ENCODE measurements around the gene STAMBPL1. TPM values are rescaled to one million over a fixed set of nuclear protein-coding genes. Genes with fewer than 3 reads are reported as not detected.

Gene STAMBPL1
- total RNA-seq, 1 donor from 2014 or later = 2.6 TPM

- no peak overlapping the region for H3K4me3 ChIP-seq (ENCODE audit: low read depth, low read length)
- no peak for FAIRE-seq
- H3K27me3 ChIP-seq (ENCODE audit: control insufficient read depth, insufficient read depth, low read length) = no peaks in the 10 kb centered on the region
- DNase-seq (ENCODE audit: low read depth) = no peak
- H3K36me3 ChIP-seq (ENCODE audit: control insufficient read depth, insufficient read depth, low read length) = no peaks in the 10 kb centered on the region
- TF ChIP-seq, protein P1, sequence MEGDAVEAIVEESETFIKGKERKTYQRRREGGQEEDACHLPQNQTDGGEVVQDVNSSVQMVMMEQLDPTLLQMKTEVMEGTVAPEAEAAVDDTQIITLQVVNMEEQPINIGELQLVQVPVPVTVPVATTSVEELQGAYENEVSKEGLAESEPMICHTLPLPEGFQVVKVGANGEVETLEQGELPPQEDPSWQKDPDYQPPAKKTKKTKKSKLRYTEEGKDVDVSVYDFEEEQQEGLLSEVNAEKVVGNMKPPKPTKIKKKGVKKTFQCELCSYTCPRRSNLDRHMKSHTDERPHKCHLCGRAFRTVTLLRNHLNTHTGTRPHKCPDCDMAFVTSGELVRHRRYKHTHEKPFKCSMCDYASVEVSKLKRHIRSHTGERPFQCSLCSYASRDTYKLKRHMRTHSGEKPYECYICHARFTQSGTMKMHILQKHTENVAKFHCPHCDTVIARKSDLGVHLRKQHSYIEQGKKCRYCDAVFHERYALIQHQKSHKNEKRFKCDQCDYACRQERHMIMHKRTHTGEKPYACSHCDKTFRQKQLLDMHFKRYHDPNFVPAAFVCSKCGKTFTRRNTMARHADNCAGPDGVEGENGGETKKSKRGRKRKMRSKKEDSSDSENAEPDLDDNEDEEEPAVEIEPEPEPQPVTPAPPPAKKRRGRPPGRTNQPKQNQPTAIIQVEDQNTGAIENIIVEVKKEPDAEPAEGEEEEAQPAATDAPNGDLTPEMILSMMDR (IDR thresholded peaks at IDR 0.05; ENCODE audit: insufficient read depth, low read length, severe bottlenecking) = no peak
Measured at GRCh38 chr10:88964869-88965415, 84.9 kb downstream of the STAMBPL1 start.

DNA sequence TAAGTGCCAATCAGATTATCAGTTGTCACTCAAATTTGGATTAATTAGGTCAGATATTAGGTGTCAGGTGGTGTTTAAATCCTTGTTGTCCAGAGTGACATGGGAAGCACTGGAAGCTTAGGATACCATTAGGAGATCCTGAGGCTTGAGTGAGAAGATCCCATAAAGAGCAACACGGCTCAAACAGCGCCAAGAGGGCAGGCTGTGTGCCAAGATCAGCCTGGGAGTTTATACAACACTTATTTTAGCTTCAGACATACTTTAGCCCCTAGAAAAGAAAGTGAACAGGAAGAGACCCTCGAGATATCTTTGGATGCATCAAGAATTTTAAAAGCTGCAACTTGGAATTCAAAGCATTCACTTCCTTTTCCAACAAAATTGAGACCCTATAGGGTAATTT, 86.8 kb downstream of the STAMBPL1 start:
- Histone ChIP-seq H3K4me3 (ENCODE audit: low read depth, low read length) (no peak overlapping the region), H3K36me3 (ENCODE audit: control insufficient read depth, insufficient read depth, low read length) (no peaks in the 10 kb centered on the region), H3K27me3 (ENCODE audit: control insufficient read depth, insufficient read depth, low read length) (no peaks in the 10 kb centered on the region)
- FAIRE-seq (no peak), DNase-seq (ENCODE audit: low read depth) (no peak)
- TF ChIP-seq, protein P1 (IDR thresholded peaks at IDR 0.05; ENCODE audit: insufficient read depth, low read length, severe bottlenecking) = no peak

DNA sequence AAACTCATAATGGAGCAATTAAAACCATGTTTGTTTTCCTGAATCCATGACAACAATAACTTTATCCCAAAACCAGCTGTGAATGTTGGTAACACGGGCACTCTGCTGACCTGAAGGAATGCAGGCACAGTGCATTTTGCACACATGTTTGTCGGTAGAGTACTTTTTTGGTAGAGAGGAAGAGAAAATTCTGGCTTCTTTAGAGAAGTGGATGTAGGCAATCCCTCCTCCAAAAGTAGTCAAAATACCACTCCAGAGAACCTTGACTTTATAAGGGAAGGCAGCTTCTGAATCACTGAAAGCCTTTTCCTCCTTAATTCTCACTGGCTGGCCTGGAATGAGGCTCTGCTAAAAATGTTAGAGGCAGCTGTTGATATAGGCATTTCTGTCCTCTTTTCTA, 88.3 kb downstream of the STAMBPL1 start:
- no peaks in the 10 kb centered on the region for H3K36me3 ChIP-seq (ENCODE audit: control insufficient read depth, insufficient read depth, low read length)
- no peak for DNase-seq (ENCODE audit: low read depth)
- H3K27me3 ChIP-seq (ENCODE audit: control insufficient read depth, insufficient read depth, low read length) = no peaks in the 10 kb centered on the region
- H3K4me3 ChIP-seq (ENCODE audit: low read depth, low read length) = no peak overlapping the region
- no peak for FAIRE-seq
- TF ChIP-seq, protein P1 (IDR thresholded peaks at IDR 0.05; ENCODE audit: insufficient read depth, low read length, severe bottlenecking) = no peak

GRCh38 chr10:88971221-88972061, 91.4 kb downstream of the STAMBPL1 start:
- Histone ChIP-seq H3K27me3 (ENCODE audit: control insufficient read depth, insufficient read depth, low read length) (no peaks in the 10 kb centered on the region), H3K36me3 (ENCODE audit: control insufficient read depth, insufficient read depth, low read length) (no peaks in the 10 kb centered on the region), H3K4me3 (ENCODE audit: low read depth, low read length) (no peak overlapping the region)
- TF ChIP-seq, protein P1 (IDR thresholded peaks at IDR 0.05; ENCODE audit: insufficient read depth, low read length, severe bottlenecking) = no peak
- DNase-seq (ENCODE audit: low read depth) = no peak
- no peak for FAIRE-seq

Other genes starting within 250 kb of the STAMBPL1 start
- not detected in 2 replicates for gene LIPF, start 215.8 kb upstream of the STAMBPL1 start, total RNA-seq
- gene LIPK, start 174.0 kb upstream of the STAMBPL1 start, total RNA-seq = 0.13 TPM in 1 of 2 replicates, not detected in the other
- 1.3 TPM in 1 of 2 replicates, not detected in the other for gene LIPN, start 120.2 kb upstream of the STAMBPL1 start, total RNA-seq
- not detected in 2 replicates for gene LIPM, start 77.5 kb upstream of the STAMBPL1 start, total RNA-seq
- 5.3 and 17.7 TPM in 2 replicates for gene ANKRD22, start 28.4 kb upstream of the STAMBPL1 start, total RNA-seq
- 2.2 and 9.0 TPM in 2 replicates for gene ACTA2, start 72.5 kb downstream of the STAMBPL1 start, total RNA-seq
- 19.6 and 36.1 TPM in 2 replicates for gene FAS, start 110.6 kb downstream of the STAMBPL1 start, total RNA-seq

All from bronchial epithelial cell (primary cell).